Trophoblast cell (in vitro differentiated cells and primary cell): ENCODE results near the gene PTPRM.

ENCODE experiments used
- DNase-seq, 2 donors: peaks; one replicate each; pipeline ENCODE4 v3.0.0-alpha.2; 2016
- H2AFZ ChIP-seq: 2 replicates; pipeline ENCODE4 v1.6.1; 2013; ENCODE audit warnings: low read length, moderate library complexity, mild to moderate bottlenecking; ENCODE audit not compliant: insufficient read depth, poor library complexity
- H2AK5ac ChIP-seq: 2 replicates; pipeline ENCODE4 v1.6.1; 2013; ENCODE audit warnings: mild to moderate bottlenecking, low read length
- H2BK120ac ChIP-seq: 2 replicates; pipeline ENCODE4 v1.6.1; 2013; ENCODE audit warnings: low read length, mild to moderate bottlenecking, moderate library complexity; ENCODE audit not compliant: insufficient read depth, poor library complexity
- H2BK12ac ChIP-seq: 2 replicates; pipeline ENCODE4 v1.6.1; 2013; ENCODE audit warnings: mild to moderate bottlenecking, low read length, moderate library complexity
- H2BK5ac ChIP-seq: 2 replicates; pipeline ENCODE4 v1.6.1; 2013; ENCODE audit warnings: low read length, low read depth, moderate library complexity, mild to moderate bottlenecking; ENCODE audit not compliant: poor library complexity
- H3K14ac ChIP-seq: 2 replicates; pipeline ENCODE4 v1.6.1; 2013; ENCODE audit warnings: mild to moderate bottlenecking, low read length
- H3K18ac ChIP-seq: 2 replicates; pipeline ENCODE4 v1.6.1; 2013; ENCODE audit warnings: mild to moderate bottlenecking, low read length
- H3K23ac ChIP-seq: 2 replicates; pipeline ENCODE4 v1.6.1; 2013; ENCODE audit warnings: low read length
- H3K27ac ChIP-seq: 2 replicates; pipeline ENCODE4 v1.5.1; 2013; ENCODE audit warnings: low read depth, mild to moderate bottlenecking, inconsistent platforms, low read length, moderate library complexity
- H3K27me3 ChIP-seq: 2 replicates; pipeline ENCODE4 v1.6.1; 2013; ENCODE audit warnings: inconsistent platforms, mild to moderate bottlenecking, low read length, moderate library complexity; ENCODE audit not compliant: insufficient read depth
- H3K36me3 ChIP-seq, 2 experiments: 1 replicate in 1 of 2; 2 replicates in 1 of 2; pipeline ENCODE4 v1.6.1; 2013; ENCODE audit warnings: low read length in 2 of 2, mild to moderate bottlenecking in 2 of 2, moderate library complexity in 1 of 2; ENCODE audit not compliant: insufficient read depth in 2 of 2, control insufficient read depth in 1 of 2
- H3K4ac ChIP-seq: 2 replicates; pipeline ENCODE4 v1.6.1; 2013; ENCODE audit warnings: low read depth, mild to moderate bottlenecking, low read length, moderate library complexity
- H3K4me1 ChIP-seq, 2 experiments: 1 replicate in 1 of 2; 2 replicates in 1 of 2; pipeline ENCODE4 v1.6.1; 2013; ENCODE audit warnings: low read length in 2 of 2, mild to moderate bottlenecking in 2 of 2, moderate library complexity in 1 of 2; ENCODE audit not compliant: insufficient read depth in 2 of 2, control insufficient read depth in 1 of 2
- H3K4me2 ChIP-seq: 2 replicates; pipeline ENCODE4 v1.6.1; 2013; ENCODE audit warnings: inconsistent platforms, mild to moderate bottlenecking, low read length, moderate library complexity
- H3K4me3 ChIP-seq: 2 replicates; pipeline ENCODE4 v1.5.1; 2013; ENCODE audit warnings: mild to moderate bottlenecking, low read depth, low read length, inconsistent platforms
- H3K79me1 ChIP-seq: one replicate; pipeline ENCODE4 v1.6.1; 2013; ENCODE audit warnings: low read length
- H3K79me2 ChIP-seq: 2 replicates; pipeline ENCODE4 v1.6.1; 2013; ENCODE audit warnings: low read length, mild to moderate bottlenecking; ENCODE audit not compliant: control insufficient read depth, insufficient read depth, poor library complexity
- H3K9ac ChIP-seq: 2 replicates; pipeline ENCODE4 v1.6.1; 2013; ENCODE audit warnings: mild to moderate bottlenecking, low read length
- H3K9me3 ChIP-seq: 2 replicates; pipeline ENCODE4 v1.6.1; 2013; ENCODE audit warnings: low read depth, mild to moderate bottlenecking, control low read depth, inconsistent platforms, low read length; ENCODE audit not compliant: insufficient read depth
- H4K12ac ChIP-seq: 2 replicates; pipeline ENCODE4 v1.6.1; 2013; ENCODE audit warnings: low read depth, mild to moderate bottlenecking, low read length, moderate library complexity
- H4K8ac ChIP-seq: 2 replicates; pipeline ENCODE4 v1.6.1; 2013; ENCODE audit warnings: low read depth, mild to moderate bottlenecking, low read length, moderate library complexity
- H4K91ac ChIP-seq: one replicate; pipeline ENCODE4 v1.6.1; 2013; ENCODE audit warnings: low read depth, mild to moderate bottlenecking, low read length, moderate library complexity
- WGBS: extraction: QIAGEN DNeasy Blood & Tissue Kit; methylation state at CpG from one replicate; pipeline ENCODE4 v1.1.7; 2013; ENCODE audit warnings: missing lambda C conversion rate; ENCODE audit not compliant: insufficient read length, insufficient coverage; ENCODE audit errors: extremely low coverage; 5-methylcytosine and 5-hydroxymethylcytosine counted together

Gene PTPRM

DNA sequence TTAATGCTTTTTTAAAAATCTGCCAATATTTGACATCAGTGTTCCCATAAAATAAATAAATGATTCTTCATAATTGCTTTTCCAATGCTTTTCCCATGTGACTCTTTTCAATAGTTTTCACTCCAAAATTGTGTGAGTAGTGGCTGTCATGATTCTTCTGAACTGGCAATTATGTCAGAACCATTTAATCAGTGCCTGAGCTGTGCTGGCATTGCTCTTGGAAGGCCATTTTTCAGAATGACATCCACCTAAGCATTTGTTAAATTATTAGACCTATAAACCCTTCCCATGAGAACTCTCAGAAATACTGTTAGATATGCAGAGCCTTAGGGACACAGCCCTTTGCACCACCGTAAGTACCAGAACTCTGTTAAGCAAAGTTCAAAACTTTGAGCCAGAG is 707.3 kb downstream of the PTPRM start:
- no peak for DNase-seq
- no CpG with 5 or more reads among the region's 1 CpG for WGBS

DNA sequence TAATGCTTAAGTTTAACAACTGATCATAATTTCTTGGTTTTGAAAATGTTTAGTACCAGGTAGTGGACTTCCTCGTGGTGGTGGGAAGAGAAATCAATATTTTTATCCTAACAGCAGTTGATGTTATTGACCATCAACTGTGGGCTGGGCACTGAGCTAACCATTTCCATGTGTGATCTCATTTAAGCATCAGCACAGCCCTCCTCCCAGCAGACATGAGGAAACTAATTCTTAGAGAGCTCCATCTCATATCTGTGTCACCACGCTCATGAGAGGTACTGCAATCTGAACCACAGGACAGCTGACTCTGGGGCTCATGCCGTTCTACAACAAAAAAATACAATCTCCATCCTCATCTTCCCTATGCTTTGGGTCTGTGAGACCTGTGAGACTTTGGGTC is 709.3 kb downstream of the PTPRM start:
- no peaks in the 10 kb centered on the region for H3K4me1 ChIP-seq
- no peak overlapping the region for H2BK120ac ChIP-seq
- H3K27ac ChIP-seq, result no peak overlapping the region
- H3K4me2 ChIP-seq, result no peak overlapping the region
- no peak overlapping the region for H3K14ac ChIP-seq
- H2AFZ ChIP-seq, result no peak overlapping the region
- no peaks in the 10 kb centered on the region for H3K79me2 ChIP-seq
- no peak overlapping the region for H2BK12ac ChIP-seq
- no CpG with 5 or more reads among the region's 3 CpGs for WGBS
- H3K9me3 ChIP-seq, result no peaks in the 10 kb centered on the region
- H2BK5ac ChIP-seq, result no peak overlapping the region
- no peak overlapping the region for H4K12ac ChIP-seq
- no peak overlapping the region for H3K9ac ChIP-seq
- H3K27me3 ChIP-seq, result no peaks in the 10 kb centered on the region
- no peak overlapping the region for H4K8ac ChIP-seq
- no peak overlapping the region for H3K23ac ChIP-seq
- H3K4ac ChIP-seq, result no peak overlapping the region
- no peak for DNase-seq
- no peak overlapping the region for H3K18ac ChIP-seq
- H3K4me3 ChIP-seq, result no peak overlapping the region
- no peak overlapping the region for H2AK5ac ChIP-seq
- H4K91ac ChIP-seq, result no peak overlapping the region
- H3K36me3 ChIP-seq, result no peaks in the 10 kb centered on the region
- H3K79me1 ChIP-seq, result no peaks in the 10 kb centered on the region

More for the DNA sequence above, 707.3 kb downstream of the PTPRM start:
- H3K23ac ChIP-seq, result no peak overlapping the region
- no peak overlapping the region for H2BK120ac ChIP-seq
- no peak overlapping the region for H2BK5ac ChIP-seq
- no peaks in the 10 kb centered on the region for H3K79me2 ChIP-seq
- H2AK5ac ChIP-seq, result no peak overlapping the region
- H3K36me3 ChIP-seq, result no peaks in the 10 kb centered on the region
- H3K18ac ChIP-seq, result no peak overlapping the region
- H3K4ac ChIP-seq, result no peak overlapping the region
- H2BK12ac ChIP-seq, result no peak overlapping the region
- H3K9ac ChIP-seq, result no peak overlapping the region
- H3K79me1 ChIP-seq, result no peaks in the 10 kb centered on the region
- H4K91ac ChIP-seq, result no peak overlapping the region
- H3K27me3 ChIP-seq, result no peaks in the 10 kb centered on the region
- H4K12ac ChIP-seq, result no peak overlapping the region
- H2AFZ ChIP-seq, result no peak overlapping the region
- no peaks in the 10 kb centered on the region for H3K4me1 ChIP-seq
- no peak overlapping the region for H3K4me2 ChIP-seq
- no peak overlapping the region for H4K8ac ChIP-seq
- no peak overlapping the region for H3K27ac ChIP-seq
- no peaks in the 10 kb centered on the region for H3K9me3 ChIP-seq
- H3K14ac ChIP-seq, result no peak overlapping the region
- H3K4me3 ChIP-seq, result no peak overlapping the region

DNA sequence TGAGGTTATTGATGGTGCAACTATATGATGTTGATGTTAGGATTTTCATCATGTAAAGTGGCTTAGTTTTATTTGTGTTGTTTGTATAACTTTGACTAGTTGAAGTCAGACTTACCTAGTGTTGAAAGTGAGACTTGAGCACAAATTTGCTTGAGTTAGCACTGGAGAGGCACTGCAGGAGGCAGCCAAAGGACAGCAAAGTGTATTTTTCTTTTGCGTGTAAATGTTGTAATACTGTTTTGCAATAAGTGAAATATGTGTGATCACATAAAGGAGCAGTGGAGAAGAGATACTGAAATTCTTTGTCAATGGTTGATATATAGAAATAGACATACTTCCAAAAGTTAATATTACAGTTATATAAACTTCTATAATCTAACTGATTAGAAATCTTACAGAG is 710.2 kb downstream of the PTPRM start:
- no peaks in the 10 kb centered on the region for H3K36me3 ChIP-seq
- no peak for DNase-seq
- H2AK5ac ChIP-seq, result no peak overlapping the region
- H4K91ac ChIP-seq, result no peak overlapping the region
- no peaks in the 10 kb centered on the region for H3K27me3 ChIP-seq
- H4K12ac ChIP-seq, result no peak overlapping the region
- no peaks in the 10 kb centered on the region for H3K79me2 ChIP-seq
- no peaks in the 10 kb centered on the region for H3K4me1 ChIP-seq
- no peak overlapping the region for H3K18ac ChIP-seq
- no peaks in the 10 kb centered on the region for H3K9me3 ChIP-seq
- H2AFZ ChIP-seq, result no peak overlapping the region
- no CpG with 5 or more reads among the region's 1 CpG for WGBS
- H3K23ac ChIP-seq, result no peak overlapping the region
- H2BK12ac ChIP-seq, result no peak overlapping the region
- no peak overlapping the region for H3K4ac ChIP-seq
- no peak overlapping the region for H3K9ac ChIP-seq
- H2BK120ac ChIP-seq, result no peak overlapping the region
- no peak overlapping the region for H4K8ac ChIP-seq
- no peak overlapping the region for H3K27ac ChIP-seq
- no peaks in the 10 kb centered on the region for H3K79me1 ChIP-seq
- no peak overlapping the region for H3K14ac ChIP-seq
- no peak overlapping the region for H3K4me3 ChIP-seq
- no peak overlapping the region for H2BK5ac ChIP-seq
- H3K4me2 ChIP-seq, result no peak overlapping the region

DNA sequence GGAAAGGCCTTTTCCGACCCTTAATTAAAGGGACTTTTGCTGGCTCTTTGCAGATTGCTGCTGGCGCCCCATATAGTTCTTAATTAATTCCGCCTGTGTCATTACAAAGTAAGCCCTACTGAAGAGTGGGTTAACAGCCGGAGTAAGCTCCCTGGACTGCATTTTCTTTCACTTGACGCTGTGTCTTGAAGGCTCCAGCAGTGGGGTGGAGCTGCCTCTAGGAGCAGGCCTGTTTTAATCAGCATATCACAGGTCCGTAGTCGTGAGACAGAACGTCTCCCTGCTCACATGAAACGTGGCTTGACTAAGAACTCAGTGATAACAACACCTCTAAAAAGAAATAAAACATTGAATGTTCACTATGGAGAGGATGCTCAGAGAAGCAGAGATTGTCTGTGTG is 712.2 kb downstream of the PTPRM start:
- Histone ChIP-seq H3K4me3 (no peak overlapping the region), H3K27ac (no peak overlapping the region), H4K12ac (no peak overlapping the region), H3K79me1 (no peaks in the 10 kb centered on the region), H2BK5ac (no peak overlapping the region), H3K4ac (no peak overlapping the region), H3K9ac (no peak overlapping the region), H2AK5ac (no peak overlapping the region), H3K4me2 (no peak overlapping the region), H3K14ac (no peak overlapping the region), H2BK120ac (no peak overlapping the region), H3K36me3 (no peaks in the 10 kb centered on the region), H3K27me3 (no peaks in the 10 kb centered on the region), H3K23ac (no peak overlapping the region), H2AFZ (no peak overlapping the region), H3K18ac (no peak overlapping the region), H4K8ac (no peak overlapping the region), H2BK12ac (no peak overlapping the region), H4K91ac (no peak overlapping the region), H3K4me1 (no peaks in the 10 kb centered on the region), H3K9me3 (no peaks in the 10 kb centered on the region), H3K79me2 (no peaks in the 10 kb centered on the region)
- no peak for DNase-seq
- WGBS, result no CpG with 5 or more reads among the region's 9 CpGs
